Activated CD4-positive, CD25-positive, alpha-beta regulatory T cell treated with anti-CD3 and anti-CD28 coated beads, Interleukin-2, amount 50 U/mL, for 16 hours (primary cell): ENCODE data around the gene PTPRN.
"Not testable (repeated sequence)": the region's sequence is repeated elsewhere in the genome, so short reads cannot be mapped to it uniquely, and the experiment has no call there.

Experiments used
- DNase-seq: peaks from one replicate; pipeline ENCODE4 v3.0.0-alpha.2; 2020; ENCODE audit warnings: low read depth, low spot score

Gene PTPRN

DNA sequence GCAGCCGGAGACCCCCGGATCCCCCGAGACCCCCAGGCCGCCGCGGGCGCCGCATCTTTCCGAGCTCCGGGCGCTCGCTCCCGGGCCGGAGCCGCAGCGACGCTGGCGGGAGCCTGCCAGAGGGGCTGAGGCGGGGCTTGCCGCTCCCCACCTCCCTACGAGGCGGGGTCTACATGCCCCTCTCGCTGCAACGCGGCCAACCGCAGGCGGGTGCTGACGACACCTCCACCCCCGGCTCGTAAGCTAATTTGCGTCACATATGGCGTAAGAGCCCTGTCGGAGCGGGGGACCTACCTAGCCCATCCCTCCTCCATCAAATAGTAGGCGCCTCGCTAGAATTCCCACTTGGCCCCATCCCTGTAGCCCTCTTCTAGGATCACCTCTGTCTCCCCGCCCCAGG, at the start of gene PTPRN:
Gene PTPRN (minus strand): TSS at position 124 of the 400 bp plus-strand sequence. CDS start 69 bp downstream, at position 55.
- DNase-seq = no peak

DNA sequence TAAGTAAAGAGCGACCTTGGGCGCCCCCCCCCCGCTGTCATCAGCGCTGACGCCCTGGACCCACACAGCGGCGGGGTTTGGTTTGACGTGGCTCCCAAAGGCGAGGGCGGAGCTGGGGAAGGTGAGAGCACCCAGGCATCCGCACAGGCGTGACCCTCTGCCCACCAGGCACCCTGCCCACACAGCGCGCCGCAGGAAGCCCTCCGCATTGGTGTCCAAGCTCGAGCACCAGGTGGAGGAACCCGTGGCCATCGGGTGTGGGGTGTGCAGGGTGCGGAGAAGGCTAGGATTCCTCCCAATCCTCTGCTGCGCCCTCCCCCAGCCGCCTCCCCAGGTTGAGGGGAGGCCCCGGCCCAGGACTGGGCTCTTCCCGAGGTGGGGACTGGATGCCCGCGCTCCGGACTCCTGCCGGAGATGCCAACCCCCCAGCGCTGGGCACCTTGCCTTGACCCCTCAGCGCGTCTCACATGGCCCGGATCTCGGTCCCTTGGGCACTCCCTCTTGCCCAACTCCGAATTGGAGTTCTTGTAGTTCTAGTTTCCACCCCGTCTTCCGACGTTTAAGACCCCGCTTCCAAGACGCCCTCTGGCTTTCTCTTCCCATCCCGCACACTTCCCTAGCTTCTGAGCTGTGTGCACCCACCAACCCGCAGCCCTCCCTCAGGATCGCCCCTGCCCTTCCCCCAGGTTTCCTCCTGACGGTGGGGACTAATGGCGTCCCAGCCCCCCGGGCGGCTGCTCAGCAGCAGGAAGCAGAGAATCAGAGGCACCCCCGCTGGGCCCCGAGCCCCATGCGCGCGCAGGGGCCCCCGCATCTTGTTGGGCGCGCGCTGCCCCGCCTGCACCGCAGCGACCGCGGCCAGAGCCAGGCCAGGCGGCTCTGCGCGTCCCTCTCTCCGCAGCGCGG, 49.2 kb upstream of the PTPRN start:
- DNase-seq = no peak

DNA sequence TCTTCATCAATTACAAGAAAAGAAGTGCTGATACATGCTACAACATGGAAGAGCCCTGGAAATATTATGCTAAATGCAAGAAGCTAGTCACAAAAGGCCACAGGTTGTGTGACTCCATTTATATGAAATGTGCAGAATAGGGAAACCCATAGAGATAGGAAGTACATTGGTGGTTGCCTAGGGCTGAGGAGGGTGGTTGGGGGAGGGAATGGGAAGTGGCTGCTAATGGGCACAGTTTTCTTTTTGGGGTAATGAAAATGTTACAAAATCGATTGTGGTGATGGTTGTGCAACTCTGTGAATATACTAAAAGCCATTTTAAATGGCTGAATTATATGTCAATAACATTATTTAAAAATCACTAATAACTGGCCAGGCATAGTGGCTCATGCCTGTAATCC, 47.6 kb upstream of the PTPRN start:
- DNase-seq = no peak

DNA sequence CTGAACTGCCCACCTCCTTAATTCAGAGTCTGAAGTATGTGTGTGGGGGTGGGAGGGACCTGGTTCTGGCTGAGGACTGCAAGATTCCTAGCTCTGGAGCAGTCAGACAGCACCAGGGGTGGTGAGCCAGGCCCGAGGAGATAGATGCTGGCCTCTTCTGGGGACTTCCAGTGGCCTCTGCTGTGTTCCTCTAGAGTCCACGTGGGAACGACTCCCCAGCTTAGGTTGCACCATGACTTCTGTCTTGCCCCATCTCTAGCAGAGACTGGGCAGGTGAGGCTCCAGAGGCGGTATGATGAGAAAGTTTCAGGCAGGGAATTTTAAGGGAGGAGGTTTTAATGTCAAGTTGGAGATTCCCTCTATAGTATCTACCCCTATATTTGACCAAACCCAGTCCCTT, 45.4 kb upstream of the PTPRN start:
- DNase-seq = no peak

DNA sequence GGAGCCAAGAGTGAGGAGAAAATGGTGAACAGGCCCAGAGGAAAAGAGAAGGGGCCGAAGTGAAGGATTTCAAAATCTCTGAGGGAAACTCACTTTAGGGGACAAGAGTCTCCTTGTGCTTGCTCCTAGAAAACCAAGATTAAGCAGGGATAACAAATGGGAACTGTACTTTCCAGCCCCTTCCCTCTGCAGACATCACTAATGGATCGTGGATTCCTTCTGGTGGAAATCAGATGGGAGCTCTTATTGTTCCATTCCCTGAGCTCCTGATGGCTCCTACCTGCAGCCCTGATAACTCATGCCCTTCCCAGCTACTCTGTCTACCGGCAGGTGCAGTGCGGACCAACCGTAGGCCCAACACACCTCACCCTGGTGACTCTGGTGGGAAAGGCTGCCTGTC, 43.9 kb upstream of the PTPRN start:
- DNase-seq = no peak

DNA sequence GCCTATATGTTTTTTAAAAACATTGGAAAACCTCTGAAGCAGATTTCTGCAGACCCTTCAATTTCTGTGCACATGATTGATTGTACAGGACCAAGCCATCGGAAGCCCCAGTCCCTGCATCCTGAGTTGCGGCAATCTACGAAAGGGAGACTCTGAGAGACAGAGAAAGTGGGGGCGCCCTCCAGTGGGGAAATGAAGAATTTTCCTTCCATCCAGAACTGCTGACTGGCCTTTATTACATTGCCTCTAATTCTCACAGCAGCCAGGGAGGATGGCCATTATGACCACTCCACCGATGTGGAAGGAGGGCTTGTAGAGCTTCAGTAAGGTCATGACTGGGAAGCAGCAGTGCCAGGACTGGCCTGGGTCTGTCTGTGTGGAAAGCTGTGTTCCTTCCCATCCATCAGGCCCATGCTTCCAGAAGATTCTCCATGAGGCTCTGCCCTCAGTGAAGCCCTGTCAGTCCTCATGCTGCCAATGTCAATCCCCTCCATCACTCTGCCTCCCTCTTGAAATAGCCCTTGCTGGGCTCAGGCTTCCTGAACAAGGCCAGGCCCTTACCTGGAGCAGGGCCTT, 43.3 kb upstream of the PTPRN start:
- DNase-seq = peak; percentile 31

DNA sequence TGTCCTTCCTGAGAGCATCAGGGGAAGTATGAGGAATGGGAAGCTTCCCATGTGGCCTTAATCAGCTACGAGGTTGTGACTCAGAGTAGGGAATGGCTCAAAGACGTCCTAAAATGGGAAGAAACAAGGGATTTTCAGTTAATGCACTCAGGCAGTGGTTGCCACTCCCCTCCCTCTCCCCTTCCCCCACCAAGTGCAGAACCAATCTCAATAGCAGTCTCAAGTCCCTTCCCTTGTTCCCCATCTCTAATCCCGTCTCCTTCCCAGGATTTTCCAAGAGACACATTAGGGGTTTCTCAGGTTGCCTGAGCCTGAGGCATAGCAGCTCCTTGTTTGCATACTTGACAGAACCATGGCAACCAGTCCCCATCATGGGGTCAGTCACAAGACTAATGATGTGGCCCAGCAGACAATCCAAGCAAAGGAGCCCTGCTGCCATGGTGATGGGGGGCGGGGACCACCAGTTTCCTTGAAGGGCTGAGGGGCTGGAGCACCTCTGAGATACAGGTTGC, 41.6 kb upstream of the PTPRN start:
- DNase-seq = no peak

DNA sequence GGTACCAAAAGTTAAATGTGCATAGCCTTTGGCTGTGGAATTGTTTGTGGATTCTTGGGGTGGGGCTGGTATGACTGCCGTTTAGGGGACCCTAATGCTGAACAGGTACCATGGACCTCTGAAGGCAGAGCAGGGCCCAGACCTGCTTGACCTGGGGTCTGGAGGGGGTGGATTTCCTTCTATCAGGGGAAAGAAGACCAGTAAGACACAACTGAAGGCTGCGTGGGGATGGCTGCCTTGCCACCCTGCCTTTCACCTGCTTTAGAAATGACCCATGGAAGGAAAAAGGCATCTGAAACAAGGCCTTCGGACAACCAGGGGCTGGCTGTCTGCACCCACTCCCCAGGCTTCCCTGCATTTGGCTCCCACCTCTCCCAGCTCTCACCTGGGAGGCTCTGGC, 41.0 kb upstream of the PTPRN start:
- DNase-seq = no peak

DNA sequence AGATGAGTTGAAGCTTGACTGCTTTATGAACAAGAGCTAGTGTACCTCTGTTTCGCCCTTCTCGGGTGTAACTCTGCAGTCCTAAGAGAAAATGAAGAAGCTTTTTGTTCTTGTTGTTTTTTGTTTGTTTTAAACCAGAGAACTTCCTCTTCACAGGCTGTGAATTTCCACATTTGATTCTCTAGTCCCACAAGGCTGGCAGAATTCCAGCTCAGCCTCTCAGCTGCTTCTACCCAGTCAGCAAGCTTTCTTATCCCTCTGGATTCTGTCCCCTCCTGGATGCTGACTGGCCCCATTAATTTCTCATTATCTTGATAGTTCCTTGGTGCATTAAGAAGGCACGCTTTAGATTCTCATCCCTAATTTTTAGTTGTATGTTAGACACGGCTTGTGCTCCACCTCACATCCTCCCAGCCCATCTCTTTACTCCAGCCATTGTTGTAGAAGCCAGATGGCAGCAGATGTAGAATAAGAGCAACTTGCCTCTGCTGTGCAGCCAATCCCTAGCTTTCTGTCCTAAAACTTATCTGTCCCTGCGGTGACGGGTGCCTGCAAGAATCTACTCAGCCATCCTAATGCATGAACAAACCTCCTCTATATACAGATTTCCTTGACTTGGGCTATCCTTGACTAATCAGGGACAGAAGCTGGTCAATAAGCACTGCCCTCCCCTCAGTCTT, 35.7 kb upstream of the PTPRN start:
- no peak for DNase-seq

DNA sequence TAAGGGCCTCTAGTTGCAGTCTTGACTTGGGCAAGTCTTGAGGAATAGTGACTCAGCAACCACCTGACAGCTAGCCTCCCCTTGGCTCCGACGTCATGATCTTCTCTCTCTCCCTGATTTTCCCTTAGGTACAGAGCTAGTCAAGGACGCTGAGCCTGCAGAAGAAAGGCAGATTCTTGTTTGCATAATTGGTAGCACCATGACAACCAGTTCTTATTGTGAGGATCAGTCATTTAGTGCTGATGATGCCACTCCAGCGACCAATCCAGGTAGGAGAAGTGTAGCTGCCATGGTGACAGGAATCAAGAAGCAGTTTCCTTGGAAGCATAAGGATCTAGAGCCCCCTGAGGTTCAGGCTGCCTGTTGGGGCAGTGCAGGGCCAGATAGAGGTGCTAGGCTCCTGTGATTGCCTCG, 26.2 kb upstream of the PTPRN start:
- DNase-seq = no peak

DNA sequence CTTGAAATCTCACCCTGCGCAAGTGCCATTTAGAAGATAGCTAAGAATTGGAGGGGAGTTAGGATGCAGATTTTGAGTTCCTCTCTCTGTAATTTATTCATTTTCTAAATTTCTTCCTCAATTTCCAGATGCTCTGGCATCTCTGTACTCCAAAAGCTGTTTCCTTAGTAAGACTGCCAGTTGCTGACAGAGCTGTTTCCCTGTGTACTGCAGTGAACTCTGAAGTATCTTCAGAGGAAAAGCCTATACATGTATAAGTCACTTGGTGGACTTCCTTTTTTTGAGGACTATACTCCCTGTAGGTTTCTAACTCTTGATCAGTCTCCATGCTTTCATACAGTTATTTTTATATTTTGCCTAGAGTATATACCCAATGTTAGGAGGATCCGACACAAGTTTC, 24.9 kb upstream of the PTPRN start:
- no peak for DNase-seq

DNA sequence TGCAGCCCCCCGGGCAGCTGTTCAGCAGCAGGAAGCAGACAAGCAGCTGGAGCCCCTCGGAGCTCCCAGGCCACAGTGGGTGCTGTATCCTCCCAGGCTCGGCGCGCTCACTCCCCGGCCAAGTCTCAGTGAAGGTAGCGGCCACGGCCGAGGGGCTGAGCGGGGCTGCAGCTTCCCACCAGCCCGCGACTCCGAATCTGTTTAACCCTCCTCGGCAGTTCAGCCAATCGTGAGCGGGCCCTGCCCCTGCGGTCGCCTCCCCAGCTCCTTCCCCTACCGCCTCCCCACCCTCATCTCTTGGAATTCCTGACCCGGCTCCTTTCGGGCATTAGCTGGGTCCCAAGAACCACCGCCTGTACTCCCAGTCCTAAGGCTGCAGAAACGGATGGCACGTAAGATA, 23.3 kb upstream of the PTPRN start, which contains the start of gene RESP18:
Gene RESP18 (minus strand): TSS at position 203 of the 400 bp plus-strand sequence.
- no peak for DNase-seq

DNA sequence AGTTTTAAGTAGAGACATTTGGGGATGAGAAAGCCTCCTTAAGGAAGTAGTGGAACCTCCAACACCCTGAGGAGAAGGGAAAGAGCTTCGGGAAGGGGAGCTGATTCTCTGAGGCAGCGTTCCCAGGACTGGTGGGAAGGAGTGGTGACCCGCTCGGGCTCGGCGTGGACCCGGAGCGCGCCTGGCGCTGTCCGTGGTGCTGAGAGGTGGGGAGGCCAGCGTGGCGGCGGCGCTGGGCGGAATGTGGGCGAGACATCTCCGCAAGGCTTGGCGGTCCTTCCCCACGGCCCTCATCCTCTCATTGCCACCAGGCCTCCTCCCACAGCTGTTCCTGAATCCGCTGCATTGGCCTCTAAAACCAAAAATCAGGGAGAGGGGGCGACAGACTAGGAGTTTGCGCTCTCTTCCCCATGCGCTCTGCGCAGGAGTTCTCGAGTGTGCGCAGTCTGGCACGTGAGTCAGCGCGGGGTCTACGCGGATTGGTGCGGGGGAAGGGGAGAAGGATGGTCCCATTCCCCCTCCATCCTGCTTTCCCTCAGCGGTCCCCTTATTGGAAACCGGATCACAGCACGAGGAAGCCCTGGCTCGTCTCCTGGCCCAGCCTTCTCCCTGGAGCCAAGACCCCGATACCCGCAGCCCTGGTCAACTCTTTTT, 22.5 kb upstream of the PTPRN start:
- no peak for DNase-seq

DNA sequence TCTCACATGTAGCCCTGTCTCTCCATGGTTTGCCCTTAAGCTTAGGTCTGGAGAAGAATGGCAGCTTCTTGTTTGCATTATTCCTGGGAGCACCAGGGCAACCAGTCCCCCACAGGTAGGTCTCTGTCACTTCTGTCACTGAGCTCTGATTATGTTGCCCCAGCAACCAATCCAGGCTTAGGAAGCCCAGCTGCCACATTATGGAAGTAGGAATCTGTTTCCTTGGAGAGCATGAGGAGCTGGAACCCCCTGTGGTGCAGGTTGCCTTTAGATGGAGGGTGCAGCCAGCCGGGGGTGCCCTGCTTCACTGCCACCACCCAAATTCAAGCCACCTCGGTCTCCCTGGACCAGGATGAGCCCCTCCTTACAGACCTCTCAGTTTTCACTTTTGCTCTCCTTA, 18.5 kb upstream of the PTPRN start:
- DNase-seq = no peak

DNA sequence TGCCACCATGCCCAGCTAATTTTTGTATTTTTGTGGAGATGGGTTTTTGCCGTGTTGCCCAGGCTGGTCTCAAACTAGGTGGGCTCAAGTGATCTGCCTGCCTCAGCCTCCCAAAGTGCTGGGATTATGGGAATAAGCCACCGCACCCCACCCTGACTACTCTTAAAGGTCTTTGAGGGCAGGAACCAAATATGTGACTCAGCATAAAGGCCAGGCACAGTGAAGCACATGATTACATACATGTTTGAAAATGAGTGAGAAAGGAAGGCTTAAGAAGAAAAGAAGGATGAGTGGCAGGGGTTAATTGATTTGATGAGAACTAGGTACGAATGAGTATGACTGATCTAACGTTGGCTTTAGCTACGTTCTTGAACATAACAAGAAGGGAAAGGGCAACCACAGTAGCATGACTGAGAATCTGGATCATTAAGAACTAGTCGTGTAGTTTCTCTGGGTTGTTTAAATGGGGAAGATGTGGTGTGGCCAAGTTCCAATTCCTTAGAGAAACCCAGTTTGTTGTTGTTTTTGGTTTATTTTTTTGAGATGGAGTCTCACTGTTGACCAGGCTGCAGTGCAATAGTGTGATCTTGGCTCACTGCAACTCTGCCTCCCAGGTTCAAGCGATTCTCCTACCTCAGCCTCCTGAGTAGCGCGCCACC, 16.6 kb upstream of the PTPRN start:
- DNase-seq = no peak

DNA sequence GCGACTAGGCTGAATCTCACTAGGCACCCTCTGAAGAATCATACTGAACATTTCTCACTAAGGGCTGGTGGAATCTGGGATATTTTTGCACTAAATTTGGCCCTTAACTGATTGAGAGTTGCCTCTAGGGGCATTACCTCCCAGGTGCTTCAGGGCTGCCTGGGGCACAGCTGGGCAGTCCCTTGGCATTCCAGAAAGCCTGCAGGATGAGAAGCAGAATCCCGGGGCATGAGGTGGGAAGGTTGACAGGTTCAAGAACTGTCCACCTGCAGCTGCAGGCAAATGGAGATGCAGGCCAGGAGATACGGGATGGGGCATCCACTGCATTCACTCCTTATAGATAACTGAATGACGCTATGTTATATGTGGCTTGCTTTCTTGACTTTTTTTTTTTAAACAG, 15.9 kb upstream of the PTPRN start:
- DNase-seq = no peak

DNA sequence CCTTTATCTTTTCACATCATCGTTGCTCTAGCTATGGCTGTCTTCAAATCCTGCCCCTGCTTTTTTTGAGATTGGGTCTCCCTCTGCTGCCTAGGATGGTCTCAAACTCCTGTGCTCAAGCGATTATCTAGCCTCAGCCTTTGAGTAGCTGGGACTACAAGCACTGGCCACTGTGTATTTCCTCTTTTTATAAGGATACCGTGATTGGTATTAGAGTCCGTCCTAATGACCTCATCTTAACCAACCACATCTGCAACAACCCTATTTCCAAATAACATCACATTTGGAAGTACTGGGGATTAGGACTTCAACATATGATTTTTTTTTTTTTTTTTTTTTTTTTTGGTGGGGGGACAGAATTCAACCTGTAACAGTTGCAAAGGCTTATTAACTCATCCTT, 14.2 kb upstream of the PTPRN start:
- no peak for DNase-seq

DNA sequence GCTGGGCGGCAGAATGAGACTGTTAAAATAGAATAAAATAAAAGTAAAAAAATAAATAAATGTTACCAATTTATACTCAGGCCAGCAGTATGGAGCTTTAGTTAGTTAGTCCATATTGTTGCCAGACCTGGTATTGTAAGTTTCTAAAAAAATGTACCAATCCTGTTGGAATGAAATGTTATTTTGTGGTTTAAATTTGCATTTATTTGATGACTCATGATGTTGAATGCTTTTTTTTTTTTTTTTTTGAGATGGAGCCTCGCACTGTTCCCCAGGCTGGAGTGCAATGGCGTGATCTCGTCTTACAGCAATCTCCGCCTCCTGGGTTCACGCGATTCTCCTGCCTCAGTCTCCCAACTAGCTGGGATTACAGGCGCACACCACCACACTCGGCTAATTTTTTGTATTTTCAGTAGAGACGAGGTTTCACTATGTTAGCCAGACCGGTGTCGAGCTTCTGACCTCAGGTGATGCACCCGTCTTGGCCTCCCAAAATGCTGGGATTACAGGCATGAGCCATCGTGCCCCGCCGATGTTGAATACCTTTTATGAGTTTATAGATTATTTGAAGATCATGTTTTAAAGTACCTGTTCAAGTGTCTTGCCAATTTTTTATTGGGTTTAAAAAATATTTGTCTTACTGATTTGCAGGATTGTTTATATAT, 5.7 kb upstream of the PTPRN start:
- no peak for DNase-seq

DNA sequence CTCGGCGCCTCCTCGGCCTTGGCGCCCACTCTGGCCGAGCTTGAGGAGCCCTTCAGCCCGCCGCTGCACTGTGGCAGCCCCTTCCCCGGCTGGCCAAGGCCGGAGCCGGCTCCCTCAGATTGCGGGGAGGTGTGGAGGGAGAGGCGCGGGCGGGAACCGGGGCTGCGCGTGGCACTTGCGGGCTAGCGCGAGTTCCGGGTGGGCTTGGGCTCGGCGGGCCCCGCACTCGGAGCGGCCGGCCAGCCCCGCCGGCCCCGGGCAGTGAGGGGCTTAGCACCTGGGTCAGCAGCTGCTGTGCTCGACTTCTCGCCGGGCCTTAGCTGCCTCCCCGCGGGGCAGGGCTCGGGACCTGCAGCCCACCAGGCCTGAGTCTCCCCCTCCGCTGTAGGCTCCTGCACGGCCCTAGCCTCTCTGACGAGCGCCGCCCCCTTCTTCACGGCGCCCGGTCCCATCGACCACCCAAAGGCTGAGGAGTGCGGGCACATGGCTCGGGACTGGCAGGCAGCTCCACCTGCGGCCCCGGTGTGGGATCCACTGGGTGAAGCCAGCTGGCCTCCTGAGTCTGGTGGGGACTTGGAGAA, 3.6 kb upstream of the PTPRN start:
- not testable (repeated sequence) for DNase-seq
